Thyroid gland (tissue), 4 donors: ENCODE data around the gene GLI3.

Source experiments
- POLR2A ChIP-seq, 2 donors: fragments of 450-650 bp; IDR thresholded peaks; one replicate each; pipeline ENCODE4 v1.6.1; 2017; ENCODE audit warnings: antibody characterized with exemption in 2 of 2, mild to moderate bottlenecking in 2 of 2, moderate library complexity in 1 of 2
- TF ChIP-seq, protein P1 (sequence below), 6 experiments: fragments of 200-600 bp in 3 of 6; fragments of 450-650 bp in 3 of 6; sonication (generic) in 3 of 6; IDR thresholded peaks; one replicate each; pipeline ENCODE4 v1.5.1; 2016 to 2019; ENCODE audit warnings: antibody characterized with exemption in 6 of 6, mild to moderate bottlenecking in 2 of 6, inconsistent platforms in 1 of 6, moderate library complexity in 1 of 6

DNA sequence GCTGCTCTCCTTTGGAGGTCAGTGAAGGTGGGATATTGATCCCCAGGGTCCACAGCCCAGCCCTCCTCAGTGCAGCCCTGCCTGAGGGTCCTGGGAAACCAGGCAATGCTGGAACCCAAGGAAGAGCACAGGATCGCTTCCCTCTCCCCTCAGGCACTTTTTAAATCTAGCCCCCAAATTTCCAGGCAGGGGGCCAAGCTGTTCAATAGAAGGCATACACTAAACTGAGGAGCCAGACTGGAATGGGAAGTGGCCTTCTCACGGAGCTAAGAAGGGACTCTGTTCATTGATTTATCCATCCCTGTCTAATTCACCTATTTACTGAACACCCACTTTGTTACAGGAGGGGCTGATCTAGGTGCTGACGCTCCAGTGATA, 60.3 kb downstream of the GLI3 start:
- TF ChIP-seq, protein P1, sequence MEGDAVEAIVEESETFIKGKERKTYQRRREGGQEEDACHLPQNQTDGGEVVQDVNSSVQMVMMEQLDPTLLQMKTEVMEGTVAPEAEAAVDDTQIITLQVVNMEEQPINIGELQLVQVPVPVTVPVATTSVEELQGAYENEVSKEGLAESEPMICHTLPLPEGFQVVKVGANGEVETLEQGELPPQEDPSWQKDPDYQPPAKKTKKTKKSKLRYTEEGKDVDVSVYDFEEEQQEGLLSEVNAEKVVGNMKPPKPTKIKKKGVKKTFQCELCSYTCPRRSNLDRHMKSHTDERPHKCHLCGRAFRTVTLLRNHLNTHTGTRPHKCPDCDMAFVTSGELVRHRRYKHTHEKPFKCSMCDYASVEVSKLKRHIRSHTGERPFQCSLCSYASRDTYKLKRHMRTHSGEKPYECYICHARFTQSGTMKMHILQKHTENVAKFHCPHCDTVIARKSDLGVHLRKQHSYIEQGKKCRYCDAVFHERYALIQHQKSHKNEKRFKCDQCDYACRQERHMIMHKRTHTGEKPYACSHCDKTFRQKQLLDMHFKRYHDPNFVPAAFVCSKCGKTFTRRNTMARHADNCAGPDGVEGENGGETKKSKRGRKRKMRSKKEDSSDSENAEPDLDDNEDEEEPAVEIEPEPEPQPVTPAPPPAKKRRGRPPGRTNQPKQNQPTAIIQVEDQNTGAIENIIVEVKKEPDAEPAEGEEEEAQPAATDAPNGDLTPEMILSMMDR (IDR thresholded peaks at IDR 0.05) = no peak
- TF ChIP-seq POLR2A (IDR thresholded peaks at IDR 0.05) = no peak
